IPS-11a (cell line): Measurements from ENCODE around the gene MME.
"Not testable (repeated sequence)": the region's sequence is repeated elsewhere in the genome, so short reads cannot be mapped to it uniquely, and the experiment has no call there.

Source experiments
- H3K4me3 ChIP-seq: one replicate; pipeline ENCODE4 v1.5.1; 2013; ENCODE audit warnings: low read depth, low read length, control low read depth

MME gene

GRCh38 chr3:155083313-155083905 is 3.3 kb downstream of the MME start:
- no peak overlapping the region for H3K4me3 ChIP-seq

- no peak overlapping the region for H3K4me3 ChIP-seq
Measured at GRCh38 chr3:155084567-155084966, 4.4 kb downstream of the MME start.

GRCh38 chr3:155086051-155086450 is 5.9 kb downstream of the MME start:
- H3K4me3 ChIP-seq = no peak overlapping the region

- no peak overlapping the region for H3K4me3 ChIP-seq
Measured at GRCh38 chr3:155088706-155089345, 8.7 kb downstream of the MME start.

- no peak overlapping the region for H3K4me3 ChIP-seq
Measured at GRCh38 chr3:155089495-155089894, 9.4 kb downstream of the MME start.

GRCh38 chr3:155093261-155093660 is 13.1 kb downstream of the MME start:
- H3K4me3 ChIP-seq = no peak overlapping the region

- no peak overlapping the region for H3K4me3 ChIP-seq
Measured at GRCh38 chr3:155096303-155097008, 16.3 kb downstream of the MME start.

- no peak overlapping the region for H3K4me3 ChIP-seq
Measured at GRCh38 chr3:155097009-155097349, 16.9 kb downstream of the MME start.

GRCh38 chr3:155101398-155101797 is 21.3 kb downstream of the MME start:
- no peak overlapping the region for H3K4me3 ChIP-seq

- no peak overlapping the region for H3K4me3 ChIP-seq
Measured at GRCh38 chr3:155102329-155102728, 22.2 kb downstream of the MME start.

- no peak overlapping the region for H3K4me3 ChIP-seq
Measured at GRCh38 chr3:155103686-155104085, 23.6 kb downstream of the MME start.

- no peak overlapping the region for H3K4me3 ChIP-seq
Measured at GRCh38 chr3:155106119-155106518, 26.0 kb downstream of the MME start.

- no peak overlapping the region for H3K4me3 ChIP-seq
Measured at GRCh38 chr3:155110022-155110421, 29.9 kb downstream of the MME start.

- H3K4me3 ChIP-seq = no peak overlapping the region
Measured at GRCh38 chr3:155110996-155111901, 31.1 kb downstream of the MME start.

GRCh38 chr3:155111971-155112370 is 31.9 kb downstream of the MME start:
- H3K4me3 ChIP-seq = no peak overlapping the region

GRCh38 chr3:155112661-155113389 is 32.7 kb downstream of the MME start:
- H3K4me3 ChIP-seq = no peak overlapping the region

GRCh38 chr3:155124745-155125144 is 44.6 kb downstream of the MME start:
- not testable (repeated sequence) for H3K4me3 ChIP-seq

GRCh38 chr3:155129396-155129795 is 49.3 kb downstream of the MME start:
- H3K4me3 ChIP-seq = no peak overlapping the region

- H3K4me3 ChIP-seq = no peak overlapping the region
Measured at GRCh38 chr3:155130001-155130400, 49.9 kb downstream of the MME start.

GRCh38 chr3:155131104-155131503 is 51.0 kb downstream of the MME start:
- H3K4me3 ChIP-seq = no peak overlapping the region

GRCh38 chr3:155134311-155134710 is 54.2 kb downstream of the MME start:
- not testable (repeated sequence) for H3K4me3 ChIP-seq
